A549 (cell line): ENCODE results near the gene DOLPP1. TPM values are rescaled to one million over a fixed set of nuclear protein-coding genes. Genes with fewer than 3 reads are reported as not detected.
"Not testable (repeated sequence)": the region's sequence is repeated elsewhere in the genome, so short reads cannot be mapped to it uniquely, and the experiment has no call there.

ENCODE experiments used
- ATAC-seq, 2 experiments: fragments of 200-7000 bp in 1 of 2; fragments of >200 bp in 1 of 2; cut with Nextera tagmentation in 1 of 2; cut with Tn5 transposase in 1 of 2; 3 replicates each; pipeline versions ENCODE4 v1.8.0 to v1.9.1; 2018 to 2020; ENCODE audit warnings: mild to moderate bottlenecking in 1 of 2, moderate library complexity in 1 of 2
- CTCF ChIA-PET: fragments of 300-600 bp; sonication (Branson Sonifier 250); formaldehyde crosslinking; extraction: SDS; loops from one replicate; lab custom pipeline; 2021; ENCODE audit warnings: antibody characterized with exemption, inconsistent platforms; lab: Yijun Ruan, JAX
- POLR2A ChIA-PET: fragments of 350-600 bp; formaldehyde crosslinking; extraction: SDS; loops from one replicate; lab custom pipeline; 2021; ENCODE audit warnings: antibody characterized with exemption, inconsistent platforms; lab: Yijun Ruan, JAX
- DNase-seq, 2 experiments: peaks; one replicate each; pipeline versions ENCODE4 v3.0.0 to v3.0.0-alpha.2; 2011 to 2016; ENCODE audit warnings: low read depth in 1 of 2, low spot score in 1 of 2
- FAIRE-seq: peaks from 2 replicates; lab custom pipeline; 2011; peaks lifted over from hg19 to GRCh38; lab: Jason Lieb, UNC
- H3K27ac ChIP-seq, 2 experiments: fragments of >200 bp; sonication (Bioruptor Twin); formaldehyde crosslinking; 3 replicates each; pipeline ENCODE4 v1.5.1; 2016 to 2017
- H3K4me1 ChIP-seq: fragments of >200 bp; sonication (Bioruptor Twin); formaldehyde crosslinking; 3 replicates; pipeline ENCODE4 v1.6.1; 2016
- H3K4me2 ChIP-seq: fragments of >200 bp; sonication (Bioruptor Twin); formaldehyde crosslinking; 3 replicates; pipeline ENCODE4 v1.6.1; 2016
- H3K4me3 ChIP-seq: fragments of >200 bp; sonication (Bioruptor Twin); formaldehyde crosslinking; 3 replicates; pipeline ENCODE4 v1.5.1; 2016
- H3K9me3 ChIP-seq: fragments of >200 bp; sonication (Bioruptor Twin); formaldehyde crosslinking; 3 replicates; pipeline ENCODE4 v1.6.1; 2016
- BCL3 ChIP-seq: fragments of >200 bp; sonication (Bioruptor Twin); formaldehyde crosslinking; IDR thresholded peaks from 3 replicates; pipeline ENCODE4 v1.6.1; 2016
- CEBPB ChIP-seq, 2 experiments: fragments of >200 bp in 1 of 2; sonication (Bioruptor Twin) in 1 of 2; formaldehyde crosslinking in 1 of 2; IDR thresholded peaks; 2 replicates each; pipeline ENCODE4 v1.6.1; 2012 to 2016
- CHD2 ChIP-seq: fragments of 150-350 bp; IDR thresholded peaks from 2 replicates; pipeline ENCODE4 v1.6.1; 2014; ENCODE audit warnings: low read length; ENCODE audit not compliant: partially characterized antibody
- CHD4 ChIP-seq: fragments of 200-600 bp; sonication (generic); IDR thresholded peaks from 2 replicates; pipeline ENCODE4 v1.6.1; 2016; ENCODE audit warnings: antibody characterized with exemption, mild to moderate bottlenecking, borderline replicate concordance
- EP300 ChIP-seq, 2 experiments: fragments of >200 bp; sonication (Bioruptor Twin); formaldehyde crosslinking; IDR thresholded peaks; 2 replicates in 1 of 2; 3 replicates in 1 of 2; pipeline ENCODE4 v1.6.1; 2016 to 2017
- FOSB ChIP-seq: fragments of 250-450 bp; sonication (Bioruptor Pico); IDR thresholded peaks from 2 replicates; pipeline ENCODE4 v1.5.0; 2020; ENCODE audit warnings: mild to moderate bottlenecking, moderate library complexity
- FOSL2 ChIP-seq, 2 experiments: fragments of 450-650 bp in 1 of 2; fragments of >200 bp in 1 of 2; sonication (Bioruptor Twin) in 1 of 2; formaldehyde crosslinking; IDR thresholded peaks; 2 replicates each; pipeline versions ENCODE4 v1.5.0 to v1.6.1; 2016 to 2020; ENCODE audit warnings: mild to moderate bottlenecking in 1 of 2, moderate library complexity in 1 of 2
- HEYL ChIP-seq: fragments of 250-450 bp; sonication (Bioruptor Pico); IDR thresholded peaks from 2 replicates; pipeline ENCODE4 v1.8.0; 2021; ENCODE audit warnings: mild to moderate bottlenecking, moderate library complexity
- HOXB13 ChIP-seq: fragments of 250-450 bp; sonication (Bioruptor Pico); IDR thresholded peaks from 2 replicates; pipeline ENCODE4 v1.5.0; 2020; ENCODE audit warnings: low read depth, mild to moderate bottlenecking, moderate library complexity
- JUN ChIP-seq, 2 experiments: fragments of >200 bp; sonication (Bioruptor Twin); formaldehyde crosslinking; IDR thresholded peaks; 2 replicates in 1 of 2; 3 replicates in 1 of 2; pipeline ENCODE4 v1.6.1; 2016 to 2017
- JUNB ChIP-seq: fragments of >200 bp; sonication (Bioruptor Twin); formaldehyde crosslinking; IDR thresholded peaks from 2 replicates; pipeline ENCODE4 v1.6.1; 2016
- MAFK ChIP-seq: fragments of 450-650 bp; IDR thresholded peaks from 2 replicates; pipeline ENCODE4 v1.6.1; 2014; ENCODE audit not compliant: partially characterized antibody
- NFE2L2 ChIP-seq: fragments of 150-350 bp; conservative IDR thresholded peaks from 2 replicates; pipeline ENCODE4 v1.6.1; 2014; ENCODE audit warnings: low read length
- NPAS2 ChIP-seq: fragments of 250-450 bp; sonication (Bioruptor Pico); IDR thresholded peaks from 2 replicates; pipeline ENCODE4 v1.8.0; 2022; ENCODE audit warnings: mild to moderate bottlenecking, moderate library complexity, borderline replicate concordance
- NR3C1 ChIP-seq: fragments of >200 bp; sonication (Bioruptor Twin); formaldehyde crosslinking; IDR thresholded peaks from 3 replicates; pipeline ENCODE4 v1.6.1; 2017
- PBX3 ChIP-seq: IDR thresholded peaks from 2 replicates; pipeline ENCODE4 v1.6.1; 2012
- PHF8 ChIP-seq: fragments of 200-600 bp; sonication (generic); IDR thresholded peaks from 2 replicates; pipeline ENCODE4 v1.6.1; 2016; ENCODE audit warnings: low read depth, mild to moderate bottlenecking, antibody characterized with exemption, moderate library complexity, borderline replicate concordance
- POLR2A ChIP-seq: IDR thresholded peaks from 2 replicates; pipeline ENCODE4 v1.6.1; 2012; ENCODE audit warnings: mild to moderate bottlenecking, low read length
- POLR2AphosphoS2 ChIP-seq: conservative IDR thresholded peaks from 2 replicates; pipeline ENCODE4 v1.6.1; 2012; ENCODE audit warnings: low read length, improper control_type of control experiment, inconsistent platforms
- RFX5 ChIP-seq: fragments of 450-650 bp; IDR thresholded peaks from 2 replicates; pipeline ENCODE4 v1.7.1; 2014; ENCODE audit warnings: antibody characterized with exemption, mild to moderate bottlenecking, moderate library complexity
- SREBF2 ChIP-seq: fragments of 450-650 bp; IDR thresholded peaks from 2 replicates; pipeline ENCODE4 v1.6.1; 2014; ENCODE audit warnings: mild to moderate bottlenecking, moderate library complexity
- USF2 ChIP-seq: fragments of 450-650 bp; IDR thresholded peaks from 2 replicates; pipeline ENCODE4 v1.6.1; 2014; ENCODE audit warnings: antibody characterized with exemption
- ZFP36 ChIP-seq: fragments of 450-650 bp; IDR thresholded peaks from 2 replicates; pipeline ENCODE4 v1.6.1; 2014; ENCODE audit warnings: borderline replicate concordance; ENCODE audit not compliant: partially characterized antibody
- WGBS: methylation state at CpG from one replicate; pipeline ENCODE4 v1.1.6; 2017; ENCODE audit errors: missing lambda C conversion rate; 5-methylcytosine and 5-hydroxymethylcytosine counted together
- polyA plus RNA-seq, 4 experiments: library from polyadenylated mRNA; depleted of rRNA in 3 of 4; stranded (reverse); fragments of >200 nt; fragmentation: RNase III in 1 of 4; extraction: RNeasy Plus Mini Kit Qiagen cat#74134 plus additional on column Dnase treatment in 1 of 4; gene quantifications; 2 replicates in 3 of 4; 3 replicates in 1 of 4; pipeline ENCODE4 v1.2.3, GENCODE V29; 2011 to 2017
- TF ChIP-seq, protein P1 (sequence below): fragments of 250-450 bp; sonication (Bioruptor Pico); IDR thresholded peaks from 2 replicates; pipeline ENCODE4 v1.5.0; 2020; ENCODE audit warnings: low read depth, mild to moderate bottlenecking, moderate library complexity

The DOLPP1 gene
- polyA plus RNA-seq, 2 of the 4 experiments (the other 2 are of a cell fraction), result 23.5 to 25.6 TPM

GRCh38 chr9:129033216-129033615, 47.7 kb upstream of the DOLPP1 start:
- ChIA-PET POLR2A (no interaction called here), CTCF (interaction anchor here (0.7 to 1.1 kb wide), 3 partner anchors 27 to 301 kb away, joined by 3 read pairs; no protein-coding TSS in a partner anchor)
- ATAC-seq (no peak), FAIRE-seq (no peak), DNase-seq (no peak)
- H3K4me1 ChIP-seq, result peaks cover 13% of the 10 kb centered on the region; the same call in 1 of the 3 replicates
- H3K9me3 ChIP-seq, result no peaks in the 10 kb centered on the region
- H3K4me3 ChIP-seq, result no peak overlapping the region
- no peak overlapping the region for H3K27ac ChIP-seq
- WGBS, result 95% methylated on average over 8 of the region's 8 CpGs
- no peak overlapping the region for H3K4me2 ChIP-seq
- TF ChIP-seq MAFK, result no peak
- no peak for TF ChIP-seq HOXB13 (CRISPR knock-in tag)
- no peak for TF ChIP-seq CHD4
- TF ChIP-seq RFX5, result no peak
- no peak for TF ChIP-seq POLR2A
- TF ChIP-seq FOSB (CRISPR knock-in tag), result no peak
- no peak for TF ChIP-seq NR3C1
- no peak for TF ChIP-seq ZFP36
- TF ChIP-seq, protein P1, sequence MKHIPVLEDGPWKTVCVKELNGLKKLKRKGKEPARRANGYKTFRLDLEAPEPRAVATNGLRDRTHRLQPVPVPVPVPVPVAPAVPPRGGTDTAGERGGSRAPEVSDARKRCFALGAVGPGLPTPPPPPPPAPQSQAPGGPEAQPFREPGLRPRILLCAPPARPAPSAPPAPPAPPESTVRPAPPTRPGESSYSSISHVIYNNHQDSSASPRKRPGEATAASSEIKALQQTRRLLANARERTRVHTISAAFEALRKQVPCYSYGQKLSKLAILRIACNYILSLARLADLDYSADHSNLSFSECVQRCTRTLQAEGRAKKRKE (CRISPR knock-in tag), result no peak
- TF ChIP-seq EP300 (IDR thresholded peaks at IDR 0.05), result no peak
- no peak for TF ChIP-seq PBX3
- TF ChIP-seq SREBF2, result no peak
- TF ChIP-seq NFE2L2, result no peak
- TF ChIP-seq HEYL (CRISPR knock-in tag), result no peak

DNA sequence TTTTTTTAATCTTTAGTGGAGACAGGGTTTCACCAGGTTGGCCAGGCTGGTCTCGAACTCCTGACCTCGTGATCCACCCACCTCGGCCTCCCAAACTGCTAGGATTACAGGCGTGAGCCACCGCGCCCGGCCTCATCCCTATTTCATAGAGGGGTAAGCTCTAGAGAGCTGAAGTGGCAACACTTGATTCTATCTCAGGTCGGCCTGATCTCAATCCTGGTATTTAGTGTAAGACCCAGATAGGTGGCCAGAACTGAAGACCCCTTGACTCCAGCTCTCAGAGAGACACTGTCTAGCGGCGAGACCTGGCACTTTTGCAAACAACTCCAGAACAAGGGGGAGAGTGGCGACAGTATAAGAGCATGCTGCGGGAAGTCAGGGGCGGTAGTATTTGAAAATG, 45.1 kb upstream of the DOLPP1 start:
- FAIRE-seq, H3K9me3 ChIP-seq, DNase-seq: not testable (repeated sequence)
- ChIA-PET POLR2A (interaction anchor here (0.7 to 1.0 kb wide), 4 partner anchors 7 to 484 kb away, joined by 3 to 8 read pairs (median 4); partner anchors contain the start of genes DOLPP1 and SH3GLB2), CTCF (interaction anchor here (0.6 to 2.2 kb wide), 3 partner anchors 29 to 589 kb away, joined by 3 to 7 read pairs (median 3); no protein-coding TSS in a partner anchor)
- 44% methylated on average over 13 of the region's 13 CpGs for WGBS
- peak overlapping the region; percentile 72 to 90 for H3K27ac ChIP-seq
- peak overlapping the region; percentile 36 for H3K4me3 ChIP-seq
- peak overlapping the region; percentile 80 for H3K4me2 ChIP-seq
- ATAC-seq, result peak; percentile 47 to 48; a peak in 4 of 6 replicates
- H3K4me1 ChIP-seq, result peaks cover 14% of the 10 kb centered on the region; the same call in 1 of the 3 replicates

GRCh38 chr9:129036241-129036922, 44.5 kb upstream of the DOLPP1 start, which contains the start of gene MIGA2:
Gene MIGA2, plus strand, starts transcription at chr9:129036626. Its CDS starts 3,969 bp downstream, at chr9:129040595.
- 2% methylated on average over 44 of the region's 49 CpGs for WGBS
- H3K9me3 ChIP-seq, result no peaks in the 10 kb centered on the region
- DNase-seq, result peak; percentile 99 to 100
- FAIRE-seq, result no peak
- TF ChIP-seq POLR2AphosphoS2 (no peak), HEYL (CRISPR knock-in tag) (no peak), EP300 (IDR thresholded peaks at IDR 0.05) (no peak), CHD2 (no peak), NPAS2 (CRISPR knock-in tag) (no peak), PBX3 (peak; percentile 84), POLR2A (peak; percentile 75), USF2 (peak; percentile 96), JUNB (no peak), PHF8 (peak; percentile 59; the same call in 1 of the 2 replicates), FOSL2 (IDR thresholded peaks at IDR 0.05) (no peak), FOSL2 (CRISPR knock-in tag; IDR thresholded peaks at IDR 0.05) (no peak), CEBPB (IDR thresholded peaks at IDR 0.05) (peak in 1 of 2 experiments; percentile 24; a peak in 1 of 4 replicates), JUN (IDR thresholded peaks at IDR 0.05) (peak in 1 of 2 experiments; percentile 39; a peak in 1 of 5 replicates), BCL3 (0 out of 3 replicates have a peak, but pooled peaks have one; percentile 63), RFX5 (peak; percentile 33; the same call in 1 of the 2 replicates)
- CTCF ChIA-PET, result interaction anchor here (2.2 kb wide), 1 partner anchor 30 kb away, joined by 7 read pairs; no protein-coding TSS in a partner anchor
- POLR2A ChIA-PET, result interaction anchor here (0.6 to 1.0 kb wide), 5 partner anchors 8 to 485 kb away, joined by 3 to 8 read pairs (median 3); partner anchors contain the start of genes DOLPP1 and SH3GLB2
- peaks cover 14% of the 10 kb centered on the region; the same call in 1 of the 3 replicates for H3K4me1 ChIP-seq
- ATAC-seq, result peak; percentile 92 to 98
- peak within 1 kb of the TSS; percentile 74 to 90 for H3K27ac ChIP-seq
- H3K4me2 ChIP-seq, result peak within 1 kb of the TSS; percentile 92
- peak within 1 kb of the TSS; percentile 77 for H3K4me3 ChIP-seq
